HCT116 (cell line): ENCODE measurements around the gene SRPK3. TPM values are rescaled to one million over a fixed set of nuclear protein-coding genes. Genes with fewer than 3 reads are reported as not detected.

Source experiments
- ATAC-seq: fragments of 200-7000 bp; cut with Tn5 transposase; 2 replicates; pipeline ENCODE4 v1.9.1; 2020; ENCODE audit warnings: mild to moderate bottlenecking, moderate library complexity
- BruUV-seq: library from RNA; stranded (reverse); fragments of 400-500 nt; replicated peaks from 2 replicates; lab custom pipeline; 2021; lab: Mats Ljungman, UMichigan
- CTCF ChIA-PET: fragments of 300-600 bp; sonication (Branson Sonifier 250); formaldehyde crosslinking; loops from one replicate; lab custom pipeline; 2021; ENCODE audit warnings: antibody characterized with exemption; lab: Charles Lee
- POLR2A ChIA-PET: fragments of 300-600, 350-600 bp; sonication (Branson Sonifier 250); formaldehyde crosslinking; loops from one replicate; lab custom pipeline; 2021; ENCODE audit warnings: antibody characterized with exemption; lab: Charles Lee
- RAD21 ChIA-PET, 2 experiments: fragments of 300-600 bp; sonication (Branson Sonifier 250); formaldehyde crosslinking; loops; one replicate each; lab custom pipeline; 2023; ENCODE audit warnings: low total read pairs in 2 of 2; ENCODE audit not compliant: uncharacterized antibody in 2 of 2, unreplicated experiment in 2 of 2, low non-redundant PET in 1 of 2; lab: Charles Lee
- DNase-seq: peaks from one replicate; pipeline ENCODE4 v3.0.0-alpha.2; 2010; ENCODE audit warnings: low read depth, low spot score
- H2AFZ ChIP-seq: fragments of 200-600 bp; shearing (Covaris generic), sonication (generic); 2 replicates; pipeline ENCODE4 v1.6.1; 2017; ENCODE audit warnings: low read depth, mixed run types, mixed read lengths, antibody characterized with exemption, low read length; ENCODE audit not compliant: poor library complexity, severe bottlenecking
- H3K27ac ChIP-seq: 2 replicates; pipeline ENCODE4 v1.5.1; 2012; ENCODE audit warnings: low read depth, low read length
- H3K27me3 ChIP-seq: fragments of 200-600 bp; sonication (generic); 2 replicates; pipeline ENCODE4 v1.6.1; 2016; ENCODE audit warnings: mixed run types, low read length, mixed read lengths; ENCODE audit not compliant: insufficient read depth
- H3K36me3 ChIP-seq, 2 experiments: fragments of 200-500 bp in 1 of 2; fragments of 200-600 bp in 1 of 2; sonication (Bioruptor generic) in 1 of 2; sonication (generic) in 1 of 2; 2 replicates each; pipeline versions ENCODE4 v1.5.1 to v1.6.1; 2014 to 2016; ENCODE audit warnings: low read length in 2 of 2, inconsistent platforms in 1 of 2, mixed read lengths in 1 of 2, mixed run types in 1 of 2; ENCODE audit not compliant: insufficient read depth in 2 of 2, control insufficient read depth in 1 of 2
- H3K4me1 ChIP-seq, 2 experiments: fragments of 200-600 bp in 1 of 2; sonication (generic) in 1 of 2; 2 replicates each; pipeline versions ENCODE4 v1.5.1 to v1.6.1; 2012 to 2017; ENCODE audit warnings: low read length in 2 of 2, inconsistent platforms in 1 of 2, mild to moderate bottlenecking in 1 of 2, mixed read lengths in 1 of 2, mixed run types in 1 of 2, moderate library complexity in 1 of 2; ENCODE audit not compliant: insufficient read depth in 2 of 2, control insufficient read depth in 1 of 2
- H3K4me2 ChIP-seq: fragments of 200-600 bp; sonication (generic); 2 replicates; pipeline ENCODE4 v1.6.1; 2017; ENCODE audit warnings: mixed run types, low read length, mixed read lengths
- H3K4me3 ChIP-seq, 2 experiments: fragments of 200-600 bp in 1 of 2; sonication (generic) in 1 of 2; replicated peaks in 1 of 2; 2 replicates each; pipeline ENCODE4 v1.5.1; 2011 to 2016; ENCODE audit warnings: low read length in 2 of 2, control low read depth in 1 of 2, low read depth in 1 of 2, mild to moderate bottlenecking in 1 of 2, mixed read lengths in 1 of 2, mixed run types in 1 of 2
- H3K79me2 ChIP-seq: fragments of 200-600 bp; sonication (generic); 2 replicates; pipeline ENCODE4 v1.6.1; 2017; ENCODE audit warnings: mild to moderate bottlenecking, mixed run types, low read length, moderate library complexity, mixed read lengths; ENCODE audit not compliant: insufficient read depth
- H3K9ac ChIP-seq: fragments of 200-600 bp; sonication (generic); 2 replicates; pipeline ENCODE4 v1.6.1; 2016; ENCODE audit warnings: low read length, mixed read lengths
- H3K9me2 ChIP-seq: fragments of 200-600 bp; sonication (generic), shearing (Covaris generic); 2 replicates; pipeline ENCODE4 v1.6.1; 2017; ENCODE audit warnings: mixed run types, mild to moderate bottlenecking, moderate library complexity; ENCODE audit not compliant: insufficient read depth
- H3K9me3 ChIP-seq, 2 experiments: fragments of 200-500 bp in 1 of 2; fragments of 200-600 bp in 1 of 2; sonication (Bioruptor generic) in 1 of 2; sonication (generic) in 1 of 2; 2 replicates each; pipeline ENCODE4 v1.6.1; 2014 to 2017; ENCODE audit warnings: low read length in 2 of 2, mixed read lengths in 2 of 2, inconsistent platforms in 1 of 2, low read depth in 1 of 2, mild to moderate bottlenecking in 1 of 2, mixed run types in 1 of 2, moderate library complexity in 1 of 2; ENCODE audit not compliant: control insufficient read depth in 1 of 2, insufficient read depth in 1 of 2
- H4K20me1 ChIP-seq: fragments of 200-600 bp; sonication (generic), shearing (Covaris generic); 2 replicates; pipeline ENCODE4 v1.6.1; 2017; ENCODE audit warnings: mixed run types, mild to moderate bottlenecking, moderate library complexity; ENCODE audit not compliant: insufficient read depth
- CBX3 ChIP-seq: IDR thresholded peaks from 2 replicates; pipeline ENCODE4 v1.6.1; 2012; ENCODE audit warnings: low read depth
- CEBPB ChIP-seq: IDR thresholded peaks from 2 replicates; pipeline ENCODE4 v1.6.1; 2012; ENCODE audit warnings: low read depth
- EGR1 ChIP-seq: IDR thresholded peaks from 2 replicates; pipeline ENCODE4 v1.6.1; 2012; ENCODE audit warnings: low read depth
- EZH2 ChIP-seq: fragments of 200-600 bp; sonication (generic); IDR thresholded peaks from 2 replicates; pipeline ENCODE4 v1.6.1; 2017; ENCODE audit warnings: antibody characterized with exemption, mixed run types
- JUND ChIP-seq: IDR thresholded peaks from 2 replicates; pipeline ENCODE4 v1.6.1; 2012
- POLR2A ChIP-seq: IDR thresholded peaks from 2 replicates; pipeline ENCODE4 v1.7.0; 2011; ENCODE audit warnings: borderline replicate concordance; ENCODE audit not compliant: insufficient read depth, insufficient read length; ENCODE audit errors: extremely low read depth
- POLR2AphosphoS5 ChIP-seq: IDR thresholded peaks from 2 replicates; pipeline ENCODE4 v1.6.1; 2011; ENCODE audit warnings: mild to moderate bottlenecking, low read depth, low read length, moderate library complexity
- RAD21 ChIP-seq: IDR thresholded peaks from 2 replicates; pipeline ENCODE4 v1.6.1; 2012; ENCODE audit warnings: low read depth, mild to moderate bottlenecking
- SRF ChIP-seq: IDR thresholded peaks from 2 replicates; pipeline ENCODE4 v1.6.1; 2012; ENCODE audit warnings: low read depth
- intact Hi-C: fragments of 100-400 bp; cut with micrococcal nuclease; formaldehyde crosslinking; loops from 2 replicates; pipeline ENCODE4 v1.10.0; 2022
- total RNA-seq: library from RNA; stranded (reverse); gene quantifications from one replicate; pipeline ENCODE4 v1.2.1, GENCODE V29; 2021; ENCODE audit not compliant: unreplicated experiment
- TF ChIP-seq, protein P1 (sequence below): IDR thresholded peaks from 2 replicates; pipeline ENCODE4 v1.6.1; 2012; ENCODE audit warnings: low read depth
- TF ChIP-seq, protein P2 (sequence below): IDR thresholded peaks from 2 replicates; pipeline ENCODE4 v1.6.1; 2012
- TF ChIP-seq, protein P3 (sequence below): IDR thresholded peaks from 2 replicates; pipeline ENCODE4 v1.6.1; 2012

The SRPK3 gene
- total RNA-seq, 1 experiment from 2014 or later, result not detected

DNA sequence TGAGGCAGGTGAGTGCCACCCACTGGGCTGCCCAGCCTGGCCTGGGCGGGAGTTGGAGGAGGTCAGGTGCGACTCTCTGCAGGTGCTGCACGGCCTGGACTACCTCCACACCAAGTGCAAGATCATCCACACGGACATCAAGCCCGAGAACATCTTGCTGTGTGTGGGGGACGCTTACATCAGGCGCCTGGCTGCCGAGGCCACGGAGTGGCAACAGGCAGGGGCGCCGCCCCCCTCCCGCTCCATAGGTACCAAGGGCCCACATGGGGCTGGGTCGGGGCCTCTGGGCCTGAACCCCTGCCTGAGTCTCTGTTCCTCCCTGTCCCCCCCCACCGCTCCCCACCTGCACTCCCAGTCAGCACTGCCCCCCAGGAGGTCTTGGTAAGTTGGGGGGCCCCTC, 2.0 kb downstream of the SRPK3 start:
- H4K20me1 ChIP-seq, result no peaks in the 10 kb centered on the region
- no peak overlapping the region for H2AFZ ChIP-seq
- no peak for ATAC-seq
- TF ChIP-seq CEBPB (no peak), EZH2 (no peak), RAD21 (no peak), SRF (no peak), EGR1 (no peak), POLR2AphosphoS5 (no peak), CBX3 (no peak), JUND (no peak), POLR2A (no peak)
- TF ChIP-seq, protein P1, sequence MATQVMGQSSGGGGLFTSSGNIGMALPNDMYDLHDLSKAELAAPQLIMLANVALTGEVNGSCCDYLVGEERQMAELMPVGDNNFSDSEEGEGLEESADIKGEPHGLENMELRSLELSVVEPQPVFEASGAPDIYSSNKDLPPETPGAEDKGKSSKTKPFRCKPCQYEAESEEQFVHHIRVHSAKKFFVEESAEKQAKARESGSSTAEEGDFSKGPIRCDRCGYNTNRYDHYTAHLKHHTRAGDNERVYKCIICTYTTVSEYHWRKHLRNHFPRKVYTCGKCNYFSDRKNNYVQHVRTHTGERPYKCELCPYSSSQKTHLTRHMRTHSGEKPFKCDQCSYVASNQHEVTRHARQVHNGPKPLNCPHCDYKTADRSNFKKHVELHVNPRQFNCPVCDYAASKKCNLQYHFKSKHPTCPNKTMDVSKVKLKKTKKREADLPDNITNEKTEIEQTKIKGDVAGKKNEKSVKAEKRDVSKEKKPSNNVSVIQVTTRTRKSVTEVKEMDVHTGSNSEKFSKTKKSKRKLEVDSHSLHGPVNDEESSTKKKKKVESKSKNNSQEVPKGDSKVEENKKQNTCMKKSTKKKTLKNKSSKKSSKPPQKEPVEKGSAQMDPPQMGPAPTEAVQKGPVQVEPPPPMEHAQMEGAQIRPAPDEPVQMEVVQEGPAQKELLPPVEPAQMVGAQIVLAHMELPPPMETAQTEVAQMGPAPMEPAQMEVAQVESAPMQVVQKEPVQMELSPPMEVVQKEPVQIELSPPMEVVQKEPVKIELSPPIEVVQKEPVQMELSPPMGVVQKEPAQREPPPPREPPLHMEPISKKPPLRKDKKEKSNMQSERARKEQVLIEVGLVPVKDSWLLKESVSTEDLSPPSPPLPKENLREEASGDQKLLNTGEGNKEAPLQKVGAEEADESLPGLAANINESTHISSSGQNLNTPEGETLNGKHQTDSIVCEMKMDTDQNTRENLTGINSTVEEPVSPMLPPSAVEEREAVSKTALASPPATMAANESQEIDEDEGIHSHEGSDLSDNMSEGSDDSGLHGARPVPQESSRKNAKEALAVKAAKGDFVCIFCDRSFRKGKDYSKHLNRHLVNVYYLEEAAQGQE, result no peak
- TF ChIP-seq, protein P2, sequence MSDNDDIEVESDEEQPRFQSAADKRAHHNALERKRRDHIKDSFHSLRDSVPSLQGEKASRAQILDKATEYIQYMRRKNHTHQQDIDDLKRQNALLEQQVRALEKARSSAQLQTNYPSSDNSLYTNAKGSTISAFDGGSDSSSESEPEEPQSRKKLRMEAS, result no peak
- TF ChIP-seq, protein P3, sequence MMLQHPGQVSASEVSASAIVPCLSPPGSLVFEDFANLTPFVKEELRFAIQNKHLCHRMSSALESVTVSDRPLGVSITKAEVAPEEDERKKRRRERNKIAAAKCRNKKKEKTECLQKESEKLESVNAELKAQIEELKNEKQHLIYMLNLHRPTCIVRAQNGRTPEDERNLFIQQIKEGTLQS, result no peak
- H3K27ac ChIP-seq, result no peak overlapping the region
- H3K9ac ChIP-seq, result no peak overlapping the region
- no peak overlapping the region for H3K4me3 ChIP-seq
- no TSS peak for BruUV-seq
- no peak for DNase-seq
- ChIA-PET RAD21 (no interaction called here), POLR2A (no interaction called here), CTCF (no interaction called here)
- no peaks in the 10 kb centered on the region; a peak in 1 of 4 replicates for H3K36me3 ChIP-seq
- no peaks in the 10 kb centered on the region for H3K79me2 ChIP-seq
- H3K27me3 ChIP-seq, result no peaks in the 10 kb centered on the region
- no peaks in the 10 kb centered on the region for H3K9me2 ChIP-seq
- no peak overlapping the region for H3K4me2 ChIP-seq
- no peaks in the 10 kb centered on the region for H3K4me1 ChIP-seq
- H3K9me3 ChIP-seq, result no peaks in the 10 kb centered on the region
- intact Hi-C loops, result no loop called here
